H1 (cell line): Measurements from ENCODE around the gene TMEM39B. TPM values are rescaled to one million over a fixed set of nuclear protein-coding genes. Genes with fewer than 3 reads are reported as not detected.
"Not testable (repeated sequence)": the region's sequence is repeated elsewhere in the genome, so short reads cannot be mapped to it uniquely, and the experiment has no call there.

Source experiments
- CTCF ChIA-PET: fragments of 300-600 bp; sonication (Branson Sonifier 250); formaldehyde crosslinking; loops from one replicate; lab custom pipeline; 2021; ENCODE audit not compliant: partially characterized antibody; lab: Charles Lee
- POLR2A ChIA-PET: fragments of 300-600 bp; sonication (Branson Sonifier 250); formaldehyde crosslinking; loops from one replicate; lab custom pipeline; 2021; ENCODE audit warnings: inconsistent platforms; ENCODE audit not compliant: partially characterized antibody; lab: Charles Lee
- DNase-seq, 2 experiments: peaks; one replicate each; pipeline versions ENCODE4 v3.0.0 to v3.0.0-alpha.2; 2010 to 2022; ENCODE audit warnings: low spot score in 2 of 2, low read depth in 1 of 2, mixed read lengths in 1 of 2
- FAIRE-seq: peaks from 2 replicates; lab custom pipeline; 2011; peaks lifted over from hg19 to GRCh38; lab: Jason Lieb, UNC
- H2AFZ ChIP-seq: 2 replicates; pipeline ENCODE4 v1.8.1; 2012; ENCODE audit warnings: low read length, inconsistent platforms
- H2AK5ac ChIP-seq: 2 replicates; pipeline ENCODE4 v1.6.1; 2013; ENCODE audit warnings: low read depth, low read length
- H2BK120ac ChIP-seq: replicated peaks from 2 replicates; pipeline ENCODE3; 2013; ENCODE audit warnings: low read depth, low read length, inconsistent platforms
- H2BK12ac ChIP-seq: 2 replicates; pipeline ENCODE4 v1.6.1; 2013; ENCODE audit warnings: low read depth, low read length
- H2BK15ac ChIP-seq: 2 replicates; pipeline ENCODE4 v1.6.1; 2013; ENCODE audit warnings: low read length
- H2BK20ac ChIP-seq: 2 replicates; pipeline ENCODE4 v1.6.1; 2013; ENCODE audit warnings: low read length
- H2BK5ac ChIP-seq: 2 replicates; pipeline ENCODE4 v1.6.1; 2013; ENCODE audit warnings: low read depth, low read length
- H3K14ac ChIP-seq: 2 replicates; pipeline ENCODE4 v1.6.1; 2013; ENCODE audit warnings: inconsistent platforms; ENCODE audit not compliant: insufficient read length
- H3K18ac ChIP-seq: 2 replicates; pipeline ENCODE4 v1.6.1; 2013; ENCODE audit warnings: low read length; ENCODE audit errors: extremely low read depth
- H3K23ac ChIP-seq: 2 replicates; pipeline ENCODE4 v1.6.1; 2013; ENCODE audit warnings: inconsistent platforms; ENCODE audit not compliant: insufficient read length
- H3K23me2 ChIP-seq: 2 replicates; pipeline ENCODE4 v1.6.1; 2013; ENCODE audit warnings: low read depth, low read length
- H3K27ac ChIP-seq: 2 replicates; pipeline ENCODE4 v1.6.1; 2011; ENCODE audit warnings: low read depth, low read length, inconsistent platforms
- H3K27me3 ChIP-seq, 4 experiments: replicated peaks in 1 of 4; 1 replicate in 1 of 4; 2 replicates in 3 of 4; pipeline versions ENCODE4 v1.6.1 to v1.8.1; 2011 to 2013; ENCODE audit warnings: low read length in 3 of 4, mild to moderate bottlenecking in 3 of 4, inconsistent platforms in 2 of 4, mixed read lengths in 2 of 4, moderate library complexity in 1 of 4; ENCODE audit not compliant: control insufficient read depth in 3 of 4, insufficient read depth in 3 of 4; ENCODE audit errors: extremely low read depth in 1 of 4
- H3K36me3 ChIP-seq, 4 experiments: 2 replicates each; pipeline versions ENCODE4 v1.6.1 to v1.8.1; 2011 to 2013; ENCODE audit warnings: mild to moderate bottlenecking in 4 of 4, low read length in 3 of 4, moderate library complexity in 2 of 4, control low read depth in 1 of 4, inconsistent platforms in 1 of 4; ENCODE audit not compliant: insufficient read depth in 4 of 4, control insufficient read depth in 2 of 4
- H3K4ac ChIP-seq: replicated peaks from 2 replicates; pipeline ENCODE3; 2013; ENCODE audit warnings: low read length, low read depth, mixed read lengths, inconsistent platforms; ENCODE audit not compliant: insufficient read length
- H3K4me1 ChIP-seq, 4 experiments: replicated peaks in 1 of 4; 1 replicate in 1 of 4; 2 replicates in 3 of 4; pipeline versions ENCODE4 v1.6.1 to v1.8.1; 2011 to 2013; ENCODE audit warnings: low read length in 3 of 4, inconsistent platforms in 2 of 4, mixed read lengths in 1 of 4; ENCODE audit not compliant: insufficient read depth in 4 of 4, control insufficient read depth in 3 of 4
- H3K4me2 ChIP-seq, 2 experiments: 2 replicates each; pipeline versions ENCODE4 v1.6.1 to v1.8.1; 2011 to 2013; ENCODE audit warnings: low read depth in 2 of 2, low read length in 2 of 2, control low read depth in 1 of 2, inconsistent platforms in 1 of 2, mild to moderate bottlenecking in 1 of 2; ENCODE audit not compliant: insufficient read depth in 1 of 2
- H3K4me3 ChIP-seq, 4 experiments: fragments of 200-600, 300-600 bp in 1 of 4; sonication (generic), shearing (Covaris generic), sonication (Bioruptor Twin) in 1 of 4; 2 replicates each; pipeline versions ENCODE4 v1.5.1 to v1.8.1; 2011 to 2016; ENCODE audit warnings: low read length in 4 of 4, low read depth in 3 of 4, control low read depth in 2 of 4, inconsistent platforms in 2 of 4, mild to moderate bottlenecking in 2 of 4, mixed read lengths in 1 of 4, moderate library complexity in 1 of 4; ENCODE audit not compliant: insufficient read depth in 2 of 4; ENCODE audit errors: extremely low read depth in 1 of 4
- H3K56ac ChIP-seq: replicated peaks from 2 replicates; pipeline ENCODE3; 2013; ENCODE audit warnings: low read depth, mild to moderate bottlenecking, mixed read lengths, low read length, inconsistent platforms; ENCODE audit not compliant: insufficient read length
- H3K79me1 ChIP-seq: 2 replicates; pipeline ENCODE4 v1.6.1; 2013; ENCODE audit warnings: low read depth, low read length, control low read depth
- H3K79me2 ChIP-seq, 2 experiments: 2 replicates each; pipeline versions ENCODE4 v1.6.1 to v1.8.1; 2012 to 2013; ENCODE audit warnings: low read length in 2 of 2, mild to moderate bottlenecking in 2 of 2, inconsistent platforms in 1 of 2; ENCODE audit not compliant: insufficient read depth in 2 of 2, control insufficient read depth in 1 of 2
- H3K9ac ChIP-seq, 4 experiments: replicated peaks in 1 of 4; 1 replicate in 1 of 4; 2 replicates in 3 of 4; pipeline versions ENCODE4 v1.6.1 to v1.8.1; 2011 to 2013; ENCODE audit warnings: low read depth in 3 of 4, low read length in 3 of 4, control low read depth in 2 of 4, mild to moderate bottlenecking in 2 of 4, moderate library complexity in 2 of 4, inconsistent platforms in 1 of 4; ENCODE audit errors: extremely low read depth in 1 of 4
- H3K9me3 ChIP-seq, 2 experiments: 2 replicates each; pipeline versions ENCODE4 v1.6.1 to v1.8.1; 2012 to 2013; ENCODE audit warnings: mild to moderate bottlenecking in 2 of 2, moderate library complexity in 2 of 2, control low read depth in 1 of 2, inconsistent platforms in 1 of 2, low read depth in 1 of 2, low read length in 1 of 2, mixed read lengths in 1 of 2; ENCODE audit not compliant: insufficient read depth in 2 of 2
- H4K20me1 ChIP-seq, 2 experiments: replicated peaks in 1 of 2; 2 replicates each; pipeline versions ENCODE3 to v1.8.1; 2011 to 2013; ENCODE audit warnings: inconsistent platforms in 2 of 2, low read length in 2 of 2, mild to moderate bottlenecking in 1 of 2; ENCODE audit not compliant: insufficient read depth in 2 of 2, control insufficient read depth in 1 of 2
- H4K5ac ChIP-seq: 2 replicates; pipeline ENCODE4 v1.6.1; 2013; ENCODE audit warnings: low read length, low read depth, mixed read lengths, inconsistent platforms; ENCODE audit not compliant: insufficient read length
- H4K8ac ChIP-seq: 2 replicates; pipeline ENCODE4 v1.8.0; 2013; ENCODE audit warnings: mild to moderate bottlenecking, moderate library complexity, low read length, inconsistent platforms; ENCODE audit not compliant: insufficient read depth; ENCODE audit errors: extremely low read depth
- H4K91ac ChIP-seq: replicated peaks from 2 replicates; pipeline ENCODE3; 2013; ENCODE audit warnings: low read length, mixed read lengths, inconsistent platforms; ENCODE audit not compliant: insufficient read length
- BRCA1 ChIP-seq: IDR thresholded peaks from 2 replicates; pipeline ENCODE4 v1.6.1; 2012; ENCODE audit warnings: low read depth, low read length, improper control_type of control experiment
- WGBS, 2 experiments: shearing (Covaris generic) in 1 of 2; methylation state at CpG; one replicate each; pipeline versions ENCODE4 v1.1.6 to v1.1.7; 2013 to 2015; ENCODE audit warnings: low lambda C conversion rate in 2 of 2, mixed read lengths in 2 of 2, inconsistent platforms in 1 of 2, low coverage in 1 of 2, missing lambda C conversion rate in 1 of 2; ENCODE audit not compliant: insufficient replicate concordance in 2 of 2, insufficient coverage in 1 of 2, insufficient read length in 1 of 2; ENCODE audit errors: extremely low coverage in 1 of 2, missing lambda C conversion rate in 1 of 2; 5-methylcytosine and 5-hydroxymethylcytosine counted together
- polyA plus RNA-seq, 7 experiments: library from polyadenylated mRNA; depleted of rRNA in 3 of 7; stranded (reverse) in 5 of 7; unstranded in 2 of 7; fragments of >200 nt in 5 of 7; fragments of 200-250 nt in 2 of 7; gene quantifications; 1 replicate in 5 of 7; 2 replicates in 1 of 7; 4 replicates in 1 of 7; pipeline versions ENCODE4 v1.2.1 to v1.2.3, GENCODE V29; 2011 to 2013; ENCODE audit warnings: missing spikeins in 2 of 7, mixed read lengths in 2 of 7
- total RNA-seq: library from RNA; stranded (reverse); fragmentation: NEBNext Ultra II Directional; extraction: Animal tissue kit (Norgen Biotek cat#: 25700); gene quantifications from 2 replicates; pipeline ENCODE4 v1.2.1, GENCODE V29; 2021

TMEM39B gene
- total and polyA plus RNA-seq, 2 of the 8 experiments (the other 6 are each of a cell fraction or from before 2014, with no cell fraction given): 25.3 to 32.7 TPM

GRCh38 chr1:32112806-32113375 is 40.2 kb downstream of the TMEM39B start (continued):
- TF ChIP-seq BRCA1: no peak

- not testable (repeated sequence) for H3K4me3 ChIP-seq, DNase-seq, H4K5ac ChIP-seq, H3K9me3 ChIP-seq, FAIRE-seq, H2AK5ac ChIP-seq, H3K27me3 ChIP-seq, H2BK5ac ChIP-seq, H3K4me2 ChIP-seq, H3K36me3 ChIP-seq, H3K9ac ChIP-seq, H2AFZ ChIP-seq, H3K23me2 ChIP-seq, H3K4me1 ChIP-seq, H4K91ac ChIP-seq, H2BK120ac ChIP-seq, H3K79me1 ChIP-seq, H3K56ac ChIP-seq, H3K27ac ChIP-seq, H4K8ac ChIP-seq, H3K23ac ChIP-seq, H3K14ac ChIP-seq, H2BK12ac ChIP-seq, H3K18ac ChIP-seq, H3K4ac ChIP-seq, H2BK20ac ChIP-seq, H2BK15ac ChIP-seq
- Histone ChIP-seq H4K20me1 (peaks cover 3 to 17% of the 10 kb centered on the region in 2 experiments), H3K79me2 (peaks cover 21 to 93% of the 10 kb centered on the region in 2 experiments)
- WGBS, 2 experiments: 95% methylated on average over 4 of the region's 4 CpGs; no CpG with 5 or more reads in 1 of the 2 experiments
- CTCF ChIA-PET: interaction anchor here (1.0 to 1.8 kb wide), 3 partner anchors 17 to 41 kb away, joined by 3 to 4 read pairs (median 4); partner anchors contain the start of gene TMEM39B
- POLR2A ChIA-PET: interaction anchor here (1.1 to 4.1 kb wide), 4 partner anchors 8 to 99 kb away, joined by 3 to 21 read pairs (median 4); partner anchors contain the start of gene TXLNA
These were observed 40.7 kb downstream of the TMEM39B start for GRCh38 chr1:32113436-32113835.
